CD4-positive, alpha-beta T cell treated with Interleukin-10 for 1 hour (primary cell): ENCODE results near the gene TRAPPC5.
A peak's percentile ranks its signal among the peaks of the same experiment; 100 is the strongest.

Experiments
- DNase-seq: peaks from one replicate; pipeline ENCODE4 v3.0.0-alpha.2; 2020

The TRAPPC5 gene

DNA sequence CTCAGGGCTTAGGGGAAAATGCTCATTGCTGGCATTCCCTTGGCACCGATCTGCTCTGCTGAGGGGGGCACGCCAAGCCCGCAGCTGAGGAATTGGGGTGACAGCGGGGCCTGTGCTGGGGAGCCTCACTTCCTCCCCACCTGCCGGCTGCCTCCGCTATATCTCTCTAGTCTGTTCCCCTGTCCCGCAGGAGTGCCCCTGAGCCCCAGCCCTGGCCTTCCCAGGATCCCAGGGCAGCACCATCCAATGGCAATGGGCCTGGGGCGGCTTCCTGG lies 34.3 kb upstream of the TRAPPC5 start:
- no peak for DNase-seq

DNA sequence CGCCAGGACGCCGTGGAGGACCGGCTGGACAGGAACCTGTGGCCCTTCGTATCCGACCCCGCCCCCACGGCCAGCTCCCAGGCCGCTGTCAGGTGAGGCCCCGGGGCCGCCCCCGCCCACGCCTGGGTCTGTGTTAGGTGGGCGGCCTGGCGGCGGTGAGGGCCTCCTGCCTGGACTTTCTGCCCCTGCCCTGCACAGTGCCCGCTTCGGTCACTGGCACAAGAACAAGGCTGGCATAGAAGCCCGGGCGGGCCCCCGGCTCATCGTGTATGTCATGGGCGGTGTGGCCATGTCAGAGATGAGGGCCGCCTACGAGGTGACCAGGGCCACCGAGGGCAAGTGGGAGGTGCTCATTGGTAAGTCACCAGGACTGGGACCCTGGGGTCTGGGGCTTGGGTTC lies 33.5 kb upstream of the TRAPPC5 start:
- no peak for DNase-seq

DNA sequence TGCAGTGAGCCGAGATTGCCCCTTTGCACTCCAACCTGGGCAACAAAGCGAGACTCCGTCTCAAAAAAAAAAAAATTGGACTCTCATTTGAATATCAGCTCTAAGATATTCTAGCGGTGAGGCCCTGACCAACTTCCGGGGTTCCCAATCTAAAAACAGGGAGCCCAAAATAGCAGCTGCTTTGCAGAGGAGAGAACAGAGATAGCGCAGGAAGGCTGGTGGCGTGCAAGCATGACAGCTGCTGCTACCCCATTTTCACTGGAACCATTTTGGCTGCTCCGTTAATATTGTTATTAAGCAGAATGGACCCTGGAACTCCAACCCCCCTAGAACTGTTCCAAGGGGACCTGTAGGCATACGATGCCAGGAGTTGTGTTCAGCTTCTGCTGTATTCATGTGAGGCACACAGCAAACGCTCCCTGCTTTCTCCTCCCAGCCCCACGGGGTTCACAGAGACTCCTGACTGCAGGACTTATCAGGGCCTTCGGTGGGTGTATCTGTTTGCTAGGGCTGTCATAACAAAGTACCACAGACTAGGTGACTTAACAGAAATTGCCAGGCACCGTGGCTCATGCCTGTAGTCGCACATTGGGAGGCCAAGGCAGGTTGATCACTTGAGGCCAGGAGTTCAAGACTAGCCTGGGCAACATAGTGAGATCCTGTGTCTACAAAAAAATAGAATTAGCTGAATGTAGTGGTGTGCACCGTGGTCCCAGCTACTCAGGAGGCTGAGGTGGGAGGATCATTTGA lies 32.2 kb upstream of the TRAPPC5 start:
- DNase-seq, result no peak

GRCh38 chr19:7650148-7650547 lies 30.5 kb upstream of the TRAPPC5 start:
- no peak for DNase-seq

GRCh38 chr19:7652061-7652641 lies 28.5 kb upstream of the TRAPPC5 start:
- peak; percentile 89 for DNase-seq

DNA sequence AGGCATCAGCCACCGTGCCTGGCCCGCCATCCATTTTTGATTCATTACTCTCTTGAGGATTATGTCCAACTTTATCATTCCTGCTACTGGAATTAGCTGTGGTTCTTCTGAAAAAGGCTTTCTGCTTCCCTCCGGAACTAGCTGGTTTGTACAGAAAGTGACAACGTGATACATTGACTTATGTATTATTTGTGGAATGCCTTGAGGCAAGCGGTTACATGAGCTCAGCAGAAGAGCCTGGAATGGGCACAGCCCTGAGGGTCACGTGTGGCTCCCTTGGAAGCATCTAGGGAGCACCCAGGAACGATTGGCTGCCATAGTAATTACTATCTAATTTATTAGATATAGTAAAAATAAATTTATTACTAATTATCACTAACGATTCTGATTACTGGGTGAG lies 26.2 kb upstream of the TRAPPC5 start:
- no peak for DNase-seq

DNA sequence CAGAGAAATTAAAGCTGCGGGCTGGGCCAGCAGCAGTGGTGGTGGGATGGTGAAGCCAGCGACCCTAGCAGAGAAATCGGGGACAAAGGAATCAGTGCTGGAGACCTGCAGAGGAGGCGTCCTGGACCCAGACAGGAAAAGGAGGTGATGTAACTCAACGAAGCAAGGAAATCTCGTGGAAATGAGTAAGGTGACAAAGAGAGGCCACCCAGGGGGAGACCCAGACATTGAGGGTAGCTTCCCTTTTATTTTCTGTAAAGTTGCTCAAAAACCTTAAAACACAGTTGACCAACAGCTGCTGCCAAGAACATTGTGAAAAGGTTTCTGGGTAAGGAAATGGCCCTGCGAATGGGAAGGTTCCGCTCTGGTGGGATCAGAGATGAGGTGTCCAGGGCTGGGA lies 25.1 kb upstream of the TRAPPC5 start:
- DNase-seq, result no peak

- DNase-seq, result peak; percentile 23
Measured at GRCh38 chr19:7657131-7657751, 23.4 kb upstream of the TRAPPC5 start.

DNA sequence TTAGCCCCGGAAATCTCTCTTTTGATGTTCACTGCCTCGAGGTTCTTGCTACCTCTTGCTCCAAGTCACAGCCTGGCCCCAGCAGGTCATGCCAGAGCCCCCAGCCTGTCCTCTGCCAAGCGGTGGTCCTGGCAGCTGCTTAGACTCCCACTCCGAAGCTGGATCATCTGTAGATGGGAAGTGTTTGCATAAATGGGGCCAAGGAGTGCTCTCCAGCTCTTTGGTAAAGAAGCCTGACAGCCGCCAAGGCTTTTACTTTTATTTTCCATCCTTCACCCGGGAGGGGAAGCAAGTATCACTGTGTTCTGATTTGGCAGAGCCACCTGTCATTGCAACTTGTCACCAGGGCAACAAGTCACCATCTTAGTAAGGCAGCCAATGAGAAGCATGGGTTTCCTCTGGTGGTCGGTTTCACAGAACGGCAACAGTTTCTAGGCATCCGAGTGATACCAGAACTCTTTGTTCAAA lies 22.4 kb upstream of the TRAPPC5 start:
- DNase-seq, result peak; percentile 67

- DNase-seq, result no peak
Measured at GRCh38 chr19:7661744-7662538, 18.7 kb upstream of the TRAPPC5 start.

DNA sequence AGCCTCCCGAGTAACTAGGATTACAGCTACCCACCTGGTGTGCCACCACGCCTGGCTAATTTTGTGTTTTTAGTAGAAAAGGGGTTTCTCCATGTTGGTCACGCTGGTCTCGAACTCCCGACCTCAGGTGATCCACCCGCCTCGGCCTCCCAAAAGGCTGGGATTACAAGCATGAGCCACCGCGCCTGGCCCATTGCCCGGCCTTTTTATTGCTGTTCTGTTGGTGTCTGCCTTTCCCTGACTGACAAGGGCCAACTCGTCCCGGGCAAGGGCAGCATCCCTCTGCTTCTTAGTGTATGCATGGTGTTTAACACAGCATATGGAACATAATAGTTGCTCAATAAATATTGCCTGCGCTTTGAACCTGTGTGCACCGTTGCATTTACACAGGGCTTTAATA lies 18.0 kb upstream of the TRAPPC5 start:
- no peak for DNase-seq

- DNase-seq, result no peak
Measured at GRCh38 chr19:7663706-7664105, 16.9 kb upstream of the TRAPPC5 start.

GRCh38 chr19:7665076-7665475 lies 15.6 kb upstream of the TRAPPC5 start:
- no peak for DNase-seq

GRCh38 chr19:7668842-7669241 lies 11.8 kb upstream of the TRAPPC5 start, which contains the start of gene RETN:
Gene RETN (plus strand): TSS chr19:7669049. CDS start chr19:7669327, 278 bp downstream.
- DNase-seq, result no peak

DNA sequence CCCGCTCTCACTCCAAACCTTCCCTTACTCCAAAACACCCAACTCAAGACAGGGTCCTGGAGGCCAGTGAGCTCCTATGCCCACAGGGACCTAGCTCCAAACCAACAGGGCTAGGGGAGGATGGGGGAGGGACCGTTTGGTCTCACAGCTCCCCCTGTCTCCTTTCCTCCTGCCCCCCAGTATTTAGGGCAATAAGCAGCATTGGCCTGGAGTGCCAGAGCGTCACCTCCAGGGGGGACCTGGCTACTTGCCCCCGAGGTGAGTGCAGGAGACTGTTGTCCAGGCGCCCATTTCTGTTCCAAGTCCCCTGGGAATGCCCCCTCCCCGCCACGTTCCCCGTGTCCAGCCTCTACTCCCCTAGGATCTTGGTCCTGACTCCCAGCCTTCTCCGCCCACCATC lies 11.0 kb upstream of the TRAPPC5 start:
- DNase-seq, result no peak

GRCh38 chr19:7670150-7670783 lies 10.4 kb upstream of the TRAPPC5 start:
- peak; percentile 30 for DNase-seq

DNA sequence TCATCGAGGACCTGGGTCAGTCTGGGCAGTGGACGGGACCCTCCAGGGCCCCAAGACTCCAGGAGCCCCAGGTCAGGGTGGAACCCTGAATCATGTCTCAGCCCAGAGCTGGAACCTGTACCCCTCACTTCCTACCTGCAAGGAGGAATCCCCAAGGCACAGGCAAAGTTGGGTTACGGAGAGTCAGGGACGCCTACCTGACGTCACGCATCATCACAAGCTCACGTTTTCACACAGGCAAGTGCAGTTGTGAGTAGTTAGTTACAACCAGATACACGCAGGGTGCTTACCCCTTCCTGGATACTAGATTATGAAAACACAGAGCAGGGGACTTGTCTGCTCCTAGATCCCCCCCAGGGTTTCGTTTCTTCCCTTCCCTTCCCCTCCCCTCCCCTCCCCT lies 9.8 kb upstream of the TRAPPC5 start:
- no peak for DNase-seq

DNA sequence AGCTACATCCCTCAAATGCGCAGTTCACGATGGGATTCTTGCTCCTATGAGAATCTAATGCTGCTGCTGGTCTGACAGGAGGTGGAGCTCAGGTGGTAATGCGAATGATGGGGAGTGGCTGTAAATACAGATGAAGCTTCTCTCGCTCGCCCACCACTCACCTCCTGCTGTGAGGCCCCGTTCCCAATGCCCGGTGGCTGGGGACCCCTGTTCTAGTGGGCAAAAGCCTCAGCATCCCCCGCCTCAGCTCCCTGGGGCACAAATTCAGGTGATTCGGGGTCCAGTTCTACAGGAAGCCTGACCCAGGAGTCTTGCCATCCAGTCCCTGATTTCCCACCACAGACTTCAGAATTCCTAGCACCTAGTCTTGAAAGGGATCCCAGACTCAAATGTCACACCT lies 8.1 kb upstream of the TRAPPC5 start:
- no peak for DNase-seq

DNA sequence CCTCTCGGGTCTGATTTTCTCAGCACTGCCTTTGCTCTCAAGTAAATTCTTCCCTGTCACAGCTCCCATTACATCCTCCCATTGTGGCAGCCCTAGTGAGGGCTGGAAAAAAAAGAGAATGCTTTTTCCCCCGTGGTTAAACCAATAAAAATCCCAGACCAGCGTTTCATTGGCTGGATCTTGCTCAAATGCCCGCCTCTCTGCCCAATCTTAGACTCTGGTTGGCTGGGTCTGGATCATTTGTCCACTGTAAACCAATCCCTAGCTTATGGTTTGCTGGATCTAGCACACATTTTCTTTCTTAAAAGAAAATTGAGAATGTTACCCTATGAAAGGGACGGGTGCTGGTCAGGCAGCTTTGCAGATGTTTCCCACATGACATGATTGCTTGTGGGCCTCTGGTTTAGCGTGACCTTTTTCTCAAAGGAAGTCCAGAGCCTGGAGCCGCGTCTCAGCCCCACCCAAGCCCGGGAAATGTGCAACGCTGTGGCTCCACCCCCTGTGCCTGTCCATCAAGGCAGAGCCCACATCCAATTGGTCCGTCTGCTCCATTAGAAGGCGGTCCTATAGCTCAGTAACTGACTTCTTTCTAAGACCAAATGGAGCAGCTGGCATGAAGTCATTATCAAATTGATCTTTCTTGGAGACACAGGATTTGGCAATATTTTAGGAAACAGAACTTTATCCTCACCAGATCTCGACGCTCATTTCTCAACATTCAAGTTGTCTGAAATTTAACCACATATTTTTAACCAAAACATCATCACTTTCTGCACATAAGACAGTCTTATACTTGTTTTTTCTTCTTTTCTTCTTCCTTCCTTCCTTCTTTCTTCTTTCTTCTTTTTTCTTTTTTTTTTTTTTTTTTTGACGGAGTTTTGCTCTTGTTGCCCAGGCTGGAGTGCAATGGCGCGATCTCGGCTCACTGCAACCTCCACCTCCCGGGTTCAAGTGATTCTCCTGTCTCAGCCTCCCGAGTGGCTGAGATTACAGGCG lies 6.3 kb upstream of the TRAPPC5 start:
- peak; percentile 45 for DNase-seq

DNA sequence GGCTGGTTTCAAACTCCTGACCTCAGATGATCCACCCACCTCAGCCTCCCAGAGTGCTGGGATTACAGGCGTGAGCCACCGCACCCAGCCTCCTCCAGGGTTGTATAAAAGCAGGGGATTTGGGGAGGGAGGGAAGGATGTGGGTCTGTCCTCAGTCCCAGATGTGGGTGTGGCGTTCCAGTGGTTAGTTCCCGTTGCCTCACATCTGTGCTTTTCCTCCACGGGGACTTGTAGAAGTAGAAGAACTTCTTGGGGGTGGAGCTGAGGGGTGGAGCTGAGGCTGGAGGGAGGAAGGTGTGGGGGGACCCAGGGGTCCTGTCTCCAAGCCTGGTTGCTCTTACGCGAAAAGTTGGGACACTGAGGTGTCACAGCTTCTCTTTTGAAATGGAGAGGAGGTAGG lies 4.3 kb upstream of the TRAPPC5 start:
- no peak for DNase-seq

GRCh38 chr19:7676854-7677253 lies 3.8 kb upstream of the TRAPPC5 start, which contains the start of gene MCEMP1:
Gene MCEMP1 (plus strand): TSS chr19:7677090. CDS start chr19:7677121, 31 bp downstream.
- no peak for DNase-seq
